Activated gamma-delta T cell (primary cell): ENCODE measurements around the gene FAT1.

Experiments used
- DNase-seq: peaks from one replicate; lab custom pipeline; 2025; lab: John Stamatoyannopoulos, UW

Gene FAT1

GRCh38 chr4:186651624-186652023 is 72.0 kb downstream of the FAT1 start:
- DNase-seq: no peak

GRCh38 chr4:186651181-186651603 is 72.5 kb downstream of the FAT1 start:
- no peak for DNase-seq

GRCh38 chr4:186650401-186651180 is 73.1 kb downstream of the FAT1 start:
- DNase-seq: no peak

GRCh38 chr4:186647821-186648220 is 75.8 kb downstream of the FAT1 start:
- no peak for DNase-seq

GRCh38 chr4:186644737-186645261 is 78.9 kb downstream of the FAT1 start:
- DNase-seq: no peak

GRCh38 chr4:186644311-186644638 is 79.4 kb downstream of the FAT1 start:
- no peak for DNase-seq

- no peak for DNase-seq
Observed at GRCh38 chr4:186643501-186644310, 80.0 kb downstream of the FAT1 start.

GRCh38 chr4:186642998-186643397 is 80.7 kb downstream of the FAT1 start:
- DNase-seq: no peak

- DNase-seq: no peak
Observed at GRCh38 chr4:186642530-186642929, 81.1 kb downstream of the FAT1 start.

- no peak for DNase-seq
Observed at GRCh38 chr4:186634591-186635128, 89.0 kb downstream of the FAT1 start.

- DNase-seq: no peak
Observed at GRCh38 chr4:186633844-186634243, 89.8 kb downstream of the FAT1 start.

GRCh38 chr4:186630128-186630527 is 93.5 kb downstream of the FAT1 start:
- DNase-seq: no peak

GRCh38 chr4:186628058-186628711 is 95.5 kb downstream of the FAT1 start:
- DNase-seq: no peak

GRCh38 chr4:186627226-186627865 is 96.3 kb downstream of the FAT1 start:
- no peak for DNase-seq

- no peak for DNase-seq
Observed at GRCh38 chr4:186624951-186625350, 98.7 kb downstream of the FAT1 start.

GRCh38 chr4:186623546-186623945 is 100.1 kb downstream of the FAT1 start:
- no peak for DNase-seq

- no peak for DNase-seq
Observed at GRCh38 chr4:186622788-186623464, 100.7 kb downstream of the FAT1 start.

- no peak for DNase-seq
Observed at GRCh38 chr4:186621959-186622553, 101.6 kb downstream of the FAT1 start.

GRCh38 chr4:186619088-186619487 is 104.6 kb downstream of the FAT1 start:
- DNase-seq: no peak

- no peak for DNase-seq
Observed at GRCh38 chr4:186617921-186618320, 105.7 kb downstream of the FAT1 start.

GRCh38 chr4:186607490-186607889 is 116.2 kb downstream of the FAT1 start:
- DNase-seq: no peak
